Smooth muscle cell (in vitro differentiated cells): ENCODE data around the gene SPACA9. TPM values are rescaled to one million over a fixed set of nuclear protein-coding genes. Genes with fewer than 3 reads are reported as not detected.

Experiments
- DNase-seq: peaks from one replicate; lab custom pipeline; 2025; ENCODE audit not compliant: unreplicated experiment; lab: John Stamatoyannopoulos, UW
- H2AFZ ChIP-seq: fragments of 200-600 bp; sonication (generic); 2 replicates; pipeline ENCODE4 v1.6.0; 2016; ENCODE audit warnings: antibody characterized with exemption, low read depth, mild to moderate bottlenecking
- H3F3A ChIP-seq: fragments of 200-600 bp; sonication (generic); 2 replicates; pipeline ENCODE4 v1.6.0; 2017; ENCODE audit warnings: antibody characterized with exemption, low read depth
- H3K27ac ChIP-seq: fragments of 200-600 bp; sonication (generic); 2 replicates; pipeline ENCODE4 v1.5.1; 2016; ENCODE audit warnings: low read depth, mild to moderate bottlenecking
- H3K27me3 ChIP-seq: fragments of 200-600 bp; sonication (generic); 2 replicates; pipeline ENCODE4 v1.6.1; 2016; ENCODE audit warnings: low read depth, mild to moderate bottlenecking
- H3K36me3 ChIP-seq: fragments of 200-600 bp; sonication (generic); 2 replicates; pipeline ENCODE4 v1.5.1; 2016; ENCODE audit warnings: low read depth
- H3K4me1 ChIP-seq: fragments of 200-600 bp; sonication (generic); 2 replicates; pipeline ENCODE4 v1.5.1; 2016; ENCODE audit warnings: low read depth
- H3K4me2 ChIP-seq: fragments of 200-600 bp; sonication (generic); 2 replicates; pipeline ENCODE4 v1.6.0; 2016; ENCODE audit warnings: mild to moderate bottlenecking
- H3K4me3 ChIP-seq: fragments of 200-600 bp; sonication (generic); 2 replicates; pipeline ENCODE4 v1.5.1; 2016; ENCODE audit warnings: mild to moderate bottlenecking
- H3K79me2 ChIP-seq: fragments of 200-600 bp; sonication (generic); 2 replicates; pipeline ENCODE4 v1.6.0; 2016; ENCODE audit warnings: low read depth, mild to moderate bottlenecking
- H3K9ac ChIP-seq: fragments of 200-600 bp; sonication (generic); 2 replicates; pipeline ENCODE4 v1.6.0; 2016; ENCODE audit warnings: low read depth
- H3K9me3 ChIP-seq: fragments of 200-600 bp; sonication (generic); replicated peaks from 2 replicates; pipeline ENCODE4 v1.5.1; 2016; ENCODE audit warnings: low read depth
- H4K20me1 ChIP-seq: fragments of 200-600 bp; sonication (generic); 2 replicates; pipeline ENCODE4 v1.6.0; 2016; ENCODE audit warnings: low read depth
- WGBS: methylation state at CpG from one replicate; pipeline ENCODE4 v1.1.7; 2016; ENCODE audit warnings: low lambda C conversion rate; 5-methylcytosine and 5-hydroxymethylcytosine counted together
- polyA plus RNA-seq: library from polyadenylated mRNA; unstranded; fragments of >200 nt; fragmentation: Nextera tagmentation; extraction: Ambion mirVana; gene quantifications from 2 replicates; pipeline ENCODE4 v1.2.1, GENCODE V29; 2016
- total RNA-seq: library from RNA; depleted of rRNA; stranded (reverse); fragments of >200 nt; gene quantifications from 2 replicates; pipeline ENCODE4 v1.2.3, GENCODE V29; 2014
- TF ChIP-seq, protein P1 (sequence below): fragments of 200-600 bp; sonication (generic); IDR thresholded peaks from 2 replicates; pipeline ENCODE4 v1.5.1; 2017; ENCODE audit warnings: borderline replicate concordance, mild to moderate bottlenecking, antibody characterized with exemption; ENCODE audit not compliant: insufficient read depth, poor library complexity, severe bottlenecking

The SPACA9 gene
- total and polyA plus RNA-seq, 2 experiments from 2014 or later: 0.99 to 8.9 TPM

DNA sequence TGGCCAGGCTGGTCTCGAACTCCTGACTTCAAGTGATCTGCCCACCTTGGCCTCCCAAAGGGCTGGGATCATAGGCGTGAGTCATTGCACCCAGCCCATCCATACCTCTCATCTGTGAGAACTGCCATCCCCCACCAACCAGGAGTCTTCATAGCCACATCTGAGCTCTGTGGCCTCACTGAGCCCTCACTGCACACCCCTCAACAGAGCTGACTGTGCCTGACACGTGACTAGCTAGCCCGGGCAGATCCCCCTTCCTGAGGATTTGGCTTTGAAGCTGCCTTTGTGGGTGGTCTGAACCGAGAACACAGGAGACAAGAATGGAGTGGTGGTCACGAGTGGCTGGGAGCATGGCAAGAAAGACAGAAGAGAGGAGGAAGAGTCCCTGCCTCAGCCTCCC, 16.2 kb upstream of the SPACA9 start:
- 46% methylated on average over 6 of the region's 6 CpGs for WGBS
- no peak overlapping the region for H3K27ac ChIP-seq
- TF ChIP-seq, protein P1, sequence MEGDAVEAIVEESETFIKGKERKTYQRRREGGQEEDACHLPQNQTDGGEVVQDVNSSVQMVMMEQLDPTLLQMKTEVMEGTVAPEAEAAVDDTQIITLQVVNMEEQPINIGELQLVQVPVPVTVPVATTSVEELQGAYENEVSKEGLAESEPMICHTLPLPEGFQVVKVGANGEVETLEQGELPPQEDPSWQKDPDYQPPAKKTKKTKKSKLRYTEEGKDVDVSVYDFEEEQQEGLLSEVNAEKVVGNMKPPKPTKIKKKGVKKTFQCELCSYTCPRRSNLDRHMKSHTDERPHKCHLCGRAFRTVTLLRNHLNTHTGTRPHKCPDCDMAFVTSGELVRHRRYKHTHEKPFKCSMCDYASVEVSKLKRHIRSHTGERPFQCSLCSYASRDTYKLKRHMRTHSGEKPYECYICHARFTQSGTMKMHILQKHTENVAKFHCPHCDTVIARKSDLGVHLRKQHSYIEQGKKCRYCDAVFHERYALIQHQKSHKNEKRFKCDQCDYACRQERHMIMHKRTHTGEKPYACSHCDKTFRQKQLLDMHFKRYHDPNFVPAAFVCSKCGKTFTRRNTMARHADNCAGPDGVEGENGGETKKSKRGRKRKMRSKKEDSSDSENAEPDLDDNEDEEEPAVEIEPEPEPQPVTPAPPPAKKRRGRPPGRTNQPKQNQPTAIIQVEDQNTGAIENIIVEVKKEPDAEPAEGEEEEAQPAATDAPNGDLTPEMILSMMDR: no peak
- no peaks in the 10 kb centered on the region for H3F3A ChIP-seq
- H2AFZ ChIP-seq: no peak overlapping the region
- no peak for DNase-seq
- no peaks in the 10 kb centered on the region for H3K27me3 ChIP-seq
- no peaks in the 10 kb centered on the region for H4K20me1 ChIP-seq
- H3K79me2 ChIP-seq: no peaks in the 10 kb centered on the region
- H3K36me3 ChIP-seq: no peaks in the 10 kb centered on the region
- H3K9ac ChIP-seq: no peak overlapping the region
- no peak overlapping the region for H3K4me3 ChIP-seq
- H3K4me1 ChIP-seq: peaks cover 4% of the 10 kb centered on the region
- no peak overlapping the region for H3K4me2 ChIP-seq
- H3K9me3 ChIP-seq: no peaks in the 10 kb centered on the region

DNA sequence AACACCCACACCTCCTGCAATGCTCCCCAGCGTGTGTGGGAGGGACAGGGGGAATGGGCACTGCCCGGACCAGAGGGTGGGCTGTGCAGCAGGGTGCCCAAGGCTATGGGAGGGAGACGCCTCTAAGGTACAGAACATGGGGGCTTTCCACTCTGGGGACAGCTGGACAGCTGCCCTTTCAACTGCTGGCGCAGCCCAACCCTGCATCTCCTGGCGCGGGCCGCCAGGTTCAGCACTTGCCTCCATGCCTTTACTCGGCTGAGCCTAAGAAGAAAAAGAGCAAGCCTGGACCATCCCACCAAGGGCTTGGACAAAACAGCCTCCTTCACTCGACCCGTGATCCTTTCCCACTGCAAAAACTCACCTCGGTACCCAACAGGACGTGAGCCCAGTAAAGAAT, 15.6 kb upstream of the SPACA9 start:
- Histone ChIP-seq H3K4me1 (no peaks in the 10 kb centered on the region), H3K9me3 (no peaks in the 10 kb centered on the region), H3K9ac (no peak overlapping the region), H3K36me3 (no peaks in the 10 kb centered on the region), H2AFZ (no peak overlapping the region), H3K4me3 (no peak overlapping the region), H3F3A (no peaks in the 10 kb centered on the region), H3K4me2 (no peak overlapping the region), H3K27ac (no peak overlapping the region), H4K20me1 (no peaks in the 10 kb centered on the region), H3K27me3 (no peaks in the 10 kb centered on the region), H3K79me2 (no peaks in the 10 kb centered on the region)
- WGBS: 97% methylated on average over 12 of the region's 12 CpGs
- TF ChIP-seq, protein P1: no peak
- no peak for DNase-seq

DNA sequence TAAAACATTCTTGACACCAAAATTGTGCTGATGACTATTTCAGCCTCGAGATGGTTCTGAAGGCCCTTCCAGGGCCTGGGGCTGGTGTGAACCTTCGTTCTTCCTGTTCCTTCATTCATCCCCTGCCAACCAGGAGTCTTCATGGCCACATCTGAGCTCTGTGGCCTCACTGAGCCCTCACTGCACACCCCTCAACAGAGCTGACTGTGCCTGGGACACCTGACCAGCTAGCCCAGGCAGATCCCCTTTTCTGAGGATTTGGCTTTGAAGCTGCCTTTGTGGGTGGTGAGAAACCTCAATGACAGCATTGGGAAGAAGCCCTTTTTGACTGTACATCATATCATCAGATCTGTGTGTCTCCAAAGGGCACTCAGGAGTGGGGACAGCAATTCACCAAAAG, 14.4 kb upstream of the SPACA9 start:
- Histone ChIP-seq H3K27me3 (no peaks in the 10 kb centered on the region), H3K4me2 (no peak overlapping the region), H3F3A (no peaks in the 10 kb centered on the region), H3K79me2 (no peaks in the 10 kb centered on the region), H2AFZ (no peak overlapping the region), H4K20me1 (no peaks in the 10 kb centered on the region), H3K4me3 (no peak overlapping the region), H3K36me3 (no peaks in the 10 kb centered on the region), H3K9ac (no peak overlapping the region), H3K27ac (no peak overlapping the region), H3K4me1 (no peaks in the 10 kb centered on the region), H3K9me3 (no peaks in the 10 kb centered on the region)
- TF ChIP-seq, protein P1: no peak
- no peak for DNase-seq
- 85% methylated on average over 2 of the region's 2 CpGs for WGBS

DNA sequence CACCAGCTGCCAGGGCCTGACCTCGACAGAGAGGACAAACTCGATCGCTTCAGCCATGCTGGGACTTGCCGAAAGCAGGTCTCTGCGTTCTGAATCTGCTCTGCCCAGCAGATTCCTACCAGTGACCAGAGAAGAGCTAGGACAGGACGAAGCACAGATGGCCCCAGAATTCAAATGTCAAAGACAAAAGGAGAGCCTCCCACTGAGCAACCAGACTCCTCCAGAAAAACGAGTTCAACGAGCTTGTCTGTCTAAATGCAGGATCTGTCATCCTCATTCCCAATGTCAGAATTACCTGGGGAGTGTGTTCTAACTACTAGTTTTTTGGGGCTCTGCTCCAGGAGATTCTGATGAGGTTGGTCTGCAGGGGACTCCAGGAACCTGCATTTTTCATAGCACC, 14.0 kb upstream of the SPACA9 start:
- H3K27me3 ChIP-seq: no peaks in the 10 kb centered on the region
- DNase-seq: no peak
- no peaks in the 10 kb centered on the region for H3K79me2 ChIP-seq
- no peak overlapping the region for H2AFZ ChIP-seq
- WGBS: 45% methylated on average over 8 of the region's 8 CpGs
- no peaks in the 10 kb centered on the region for H4K20me1 ChIP-seq
- H3K9ac ChIP-seq: no peak overlapping the region
- TF ChIP-seq, protein P1: no peak
- no peaks in the 10 kb centered on the region for H3F3A ChIP-seq
- no peaks in the 10 kb centered on the region for H3K4me1 ChIP-seq
- no peaks in the 10 kb centered on the region for H3K9me3 ChIP-seq
- H3K4me3 ChIP-seq: no peak overlapping the region
- H3K4me2 ChIP-seq: no peak overlapping the region
- H3K27ac ChIP-seq: no peak overlapping the region
- no peaks in the 10 kb centered on the region for H3K36me3 ChIP-seq
